Duodenal mucosa (tissue), 2 donors: Measurements from ENCODE around the gene GP1BB.

ENCODE experiments used
- H3K27ac ChIP-seq: one replicate; pipeline ENCODE4 v1.7.0; 2013; ENCODE audit warnings: low read depth, low read length
- H3K27me3 ChIP-seq, 2 donors: one replicate each; pipeline ENCODE4 v1.7.0; 2013; ENCODE audit warnings: low read length in 2 of 2, control low read depth in 1 of 2; ENCODE audit not compliant: insufficient read depth in 2 of 2, control insufficient read depth in 1 of 2
- H3K36me3 ChIP-seq, 2 donors: one replicate each; pipeline ENCODE4 v1.7.0; 2013; ENCODE audit warnings: low read length in 2 of 2, control low read depth in 1 of 2; ENCODE audit not compliant: insufficient read depth in 2 of 2, control insufficient read depth in 1 of 2
- H3K4me1 ChIP-seq, 2 donors: one replicate each; pipeline ENCODE4 v1.7.0; 2013; ENCODE audit warnings: low read length in 2 of 2, control low read depth in 1 of 2; ENCODE audit not compliant: insufficient read depth in 2 of 2, control insufficient read depth in 1 of 2
- H3K4me3 ChIP-seq, 2 donors: one replicate each; pipeline ENCODE4 v1.7.0; 2013; ENCODE audit warnings: low read length in 2 of 2, low read depth in 1 of 2
- H3K9ac ChIP-seq, 2 donors: one replicate each; pipeline ENCODE4 v1.7.0; 2013; ENCODE audit warnings: low read length in 2 of 2, low read depth in 1 of 2
- H3K9me3 ChIP-seq, 2 donors: one replicate each; pipeline ENCODE4 v1.7.0; 2013; ENCODE audit warnings: low read length in 2 of 2, control low read depth in 1 of 2; ENCODE audit not compliant: control insufficient read depth in 1 of 2

The GP1BB gene

GRCh38 chr22:19767427-19768341, 44.3 kb downstream of the GP1BB start:
- Histone ChIP-seq H3K27me3 (peaks cover 81 to 90% of the 10 kb centered on the region in 2 donors), H3K9ac (no peak overlapping the region), H3K27ac (no peak overlapping the region), H3K9me3 (no peaks in the 10 kb centered on the region), H3K4me3 (no peak overlapping the region), H3K36me3 (no peaks in the 10 kb centered on the region), H3K4me1 (peaks cover 7 to 10% of the 10 kb centered on the region in 2 donors)

DNA sequence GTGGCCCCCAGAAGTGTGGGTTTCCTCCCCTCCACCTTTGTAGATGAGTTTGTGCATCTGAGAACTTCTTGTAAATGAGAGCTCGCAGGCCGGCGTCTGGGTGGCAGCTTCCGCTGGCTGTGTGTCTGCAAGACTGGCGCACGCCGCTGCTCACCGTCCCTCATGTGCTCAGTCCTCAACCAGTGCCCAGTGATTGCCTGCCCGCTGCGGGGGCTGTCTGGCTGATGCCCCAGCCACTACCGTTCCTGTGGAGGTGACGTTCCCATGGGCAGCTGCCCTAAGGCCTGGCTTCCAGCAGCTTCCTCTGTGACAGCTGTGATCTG, 46.0 kb downstream of the GP1BB start:
- Histone ChIP-seq H3K4me1 (peaks cover 10% of the 10 kb centered on the region in 2 donors), H3K27ac (no peak overlapping the region), H3K9me3 (no peaks in the 10 kb centered on the region), H3K36me3 (no peaks in the 10 kb centered on the region), H3K4me3 (no peak overlapping the region), H3K9ac (no peak overlapping the region), H3K27me3 (peaks cover 80 to 87% of the 10 kb centered on the region in 2 donors)

- Histone ChIP-seq H3K27ac (no peak overlapping the region), H3K36me3 (no peaks in the 10 kb centered on the region), H3K9ac (no peak overlapping the region), H3K9me3 (no peaks in the 10 kb centered on the region), H3K4me3 (no peak overlapping the region), H3K4me1 (peaks cover 10% of the 10 kb centered on the region in 2 donors), H3K27me3 (peaks cover 68 to 75% of the 10 kb centered on the region in 2 donors)
These were observed 47.2 kb downstream of the GP1BB start for GRCh38 chr22:19770349-19771220.

GRCh38 chr22:19772422-19772672, 49.0 kb downstream of the GP1BB start:
- Histone ChIP-seq H3K9ac (no peak overlapping the region), H3K4me3 (no peak overlapping the region), H3K4me1 (peaks cover 10% of the 10 kb centered on the region in 2 donors), H3K9me3 (no peaks in the 10 kb centered on the region), H3K27ac (no peak overlapping the region), H3K36me3 (no peaks in the 10 kb centered on the region), H3K27me3 (peaks cover 61 to 62% of the 10 kb centered on the region in 2 donors)

GRCh38 chr22:19772673-19773469, 49.5 kb downstream of the GP1BB start:
- no peak overlapping the region for H3K9ac ChIP-seq
- H3K4me1 ChIP-seq: peaks cover 5 to 6% of the 10 kb centered on the region in 2 donors
- no peaks in the 10 kb centered on the region for H3K9me3 ChIP-seq
- H3K4me3 ChIP-seq: no peak overlapping the region
- no peak overlapping the region for H3K27ac ChIP-seq
- peaks cover 55 to 57% of the 10 kb centered on the region in 2 donors for H3K27me3 ChIP-seq
- no peaks in the 10 kb centered on the region for H3K36me3 ChIP-seq

DNA sequence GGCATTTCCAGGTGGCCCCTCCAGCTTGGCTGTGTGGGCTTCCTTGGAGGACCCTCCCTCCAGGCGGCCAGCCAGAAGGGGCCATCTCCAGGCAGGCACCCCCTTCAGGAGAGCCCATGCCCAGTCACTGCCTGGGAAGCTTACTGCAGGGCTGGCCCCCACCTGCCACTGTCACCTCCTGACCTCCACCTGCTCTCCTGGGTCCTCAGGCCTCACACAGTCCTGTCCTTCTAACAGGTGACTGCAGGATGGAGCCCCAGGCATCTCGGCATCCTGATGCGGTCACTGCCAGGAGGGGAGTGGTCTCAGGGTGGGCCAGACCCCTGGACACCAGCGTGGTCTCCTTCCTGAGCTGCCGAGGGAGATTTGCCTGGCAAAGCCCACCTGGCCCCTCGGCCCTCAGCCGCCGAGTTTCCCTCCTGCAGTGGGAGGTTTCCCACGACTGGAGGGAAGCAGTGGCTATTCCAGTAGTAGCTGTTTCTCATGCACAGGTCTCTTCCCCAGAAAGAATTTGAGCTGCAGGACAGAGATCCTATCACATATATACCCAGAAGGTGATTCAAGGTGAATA, 50.2 kb downstream of the GP1BB start:
- H3K9me3 ChIP-seq: no peaks in the 10 kb centered on the region
- no peak overlapping the region for H3K9ac ChIP-seq
- no peak overlapping the region for H3K27ac ChIP-seq
- no peak overlapping the region for H3K4me3 ChIP-seq
- no peaks in the 10 kb centered on the region for H3K36me3 ChIP-seq
- peaks cover 49 to 50% of the 10 kb centered on the region in 2 donors for H3K27me3 ChIP-seq
- peaks cover 0 to 4% of the 10 kb centered on the region in 2 donors for H3K4me1 ChIP-seq
